Measurements from ENCODE around the gene TMEM30B.

DNA sequence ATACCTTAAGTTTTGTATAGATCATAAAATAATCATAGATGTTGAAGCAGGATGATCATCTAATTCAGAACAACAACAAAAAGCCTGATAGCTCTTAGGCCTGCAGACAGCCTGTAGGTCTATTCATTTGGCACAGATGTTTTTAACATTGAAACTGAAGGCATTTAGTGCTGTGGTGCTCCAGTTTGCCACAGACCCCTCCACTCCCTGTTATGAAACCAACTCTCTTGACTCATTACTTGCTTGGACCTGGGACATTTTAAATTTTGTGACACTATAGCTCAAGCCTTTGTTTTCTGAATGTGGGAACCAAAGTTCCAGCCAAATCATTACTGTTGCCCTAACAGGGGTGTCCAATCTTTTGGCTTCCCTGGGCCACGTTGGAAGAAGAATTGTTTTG is 49.4 kb upstream of the TMEM30B start:
- TF ChIP-seq NRF1 (IDR thresholded peaks at IDR 0.05; ENCODE audit: low read depth, low read length) (no peak), CHD2 (IDR thresholded peaks at IDR 0.05; ENCODE audit: low read length, partially characterized antibody) (no peak), RCOR1 (IDR thresholded peaks at IDR 0.05; ENCODE audit: low read length) (no peak), TAF1 (IDR thresholded peaks at IDR 0.05; ENCODE audit: borderline replicate concordance, low read depth, low read length) (no peak)
- TF ChIP-seq, protein P1, sequence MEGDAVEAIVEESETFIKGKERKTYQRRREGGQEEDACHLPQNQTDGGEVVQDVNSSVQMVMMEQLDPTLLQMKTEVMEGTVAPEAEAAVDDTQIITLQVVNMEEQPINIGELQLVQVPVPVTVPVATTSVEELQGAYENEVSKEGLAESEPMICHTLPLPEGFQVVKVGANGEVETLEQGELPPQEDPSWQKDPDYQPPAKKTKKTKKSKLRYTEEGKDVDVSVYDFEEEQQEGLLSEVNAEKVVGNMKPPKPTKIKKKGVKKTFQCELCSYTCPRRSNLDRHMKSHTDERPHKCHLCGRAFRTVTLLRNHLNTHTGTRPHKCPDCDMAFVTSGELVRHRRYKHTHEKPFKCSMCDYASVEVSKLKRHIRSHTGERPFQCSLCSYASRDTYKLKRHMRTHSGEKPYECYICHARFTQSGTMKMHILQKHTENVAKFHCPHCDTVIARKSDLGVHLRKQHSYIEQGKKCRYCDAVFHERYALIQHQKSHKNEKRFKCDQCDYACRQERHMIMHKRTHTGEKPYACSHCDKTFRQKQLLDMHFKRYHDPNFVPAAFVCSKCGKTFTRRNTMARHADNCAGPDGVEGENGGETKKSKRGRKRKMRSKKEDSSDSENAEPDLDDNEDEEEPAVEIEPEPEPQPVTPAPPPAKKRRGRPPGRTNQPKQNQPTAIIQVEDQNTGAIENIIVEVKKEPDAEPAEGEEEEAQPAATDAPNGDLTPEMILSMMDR (IDR thresholded peaks at IDR 0.05) = no peak
- TF ChIP-seq, protein P2, sequence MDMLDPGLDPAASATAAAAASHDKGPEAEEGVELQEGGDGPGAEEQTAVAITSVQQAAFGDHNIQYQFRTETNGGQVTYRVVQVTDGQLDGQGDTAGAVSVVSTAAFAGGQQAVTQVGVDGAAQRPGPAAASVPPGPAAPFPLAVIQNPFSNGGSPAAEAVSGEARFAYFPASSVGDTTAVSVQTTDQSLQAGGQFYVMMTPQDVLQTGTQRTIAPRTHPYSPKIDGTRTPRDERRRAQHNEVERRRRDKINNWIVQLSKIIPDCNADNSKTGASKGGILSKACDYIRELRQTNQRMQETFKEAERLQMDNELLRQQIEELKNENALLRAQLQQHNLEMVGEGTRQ (IDR thresholded peaks at IDR 0.05; ENCODE audit: borderline replicate concordance, low read depth, low read length) = no peak

Measured in SK-N-SH (cell line).